GM18517 (cell line): ENCODE data around the gene ITGAX.
"Not testable (repeated sequence)": the region's sequence is repeated elsewhere in the genome, so short reads cannot be mapped to it uniquely, and the experiment has no call there.

Experiments
- ATAC-seq: cut with Tn5 transposase; IDR thresholded peaks from one replicate; pipeline ENCODE4 v1.9.1; 2021; ENCODE audit warnings: mild to moderate bottlenecking, moderate library complexity; ENCODE audit not compliant: unreplicated experiment

ITGAX gene

DNA sequence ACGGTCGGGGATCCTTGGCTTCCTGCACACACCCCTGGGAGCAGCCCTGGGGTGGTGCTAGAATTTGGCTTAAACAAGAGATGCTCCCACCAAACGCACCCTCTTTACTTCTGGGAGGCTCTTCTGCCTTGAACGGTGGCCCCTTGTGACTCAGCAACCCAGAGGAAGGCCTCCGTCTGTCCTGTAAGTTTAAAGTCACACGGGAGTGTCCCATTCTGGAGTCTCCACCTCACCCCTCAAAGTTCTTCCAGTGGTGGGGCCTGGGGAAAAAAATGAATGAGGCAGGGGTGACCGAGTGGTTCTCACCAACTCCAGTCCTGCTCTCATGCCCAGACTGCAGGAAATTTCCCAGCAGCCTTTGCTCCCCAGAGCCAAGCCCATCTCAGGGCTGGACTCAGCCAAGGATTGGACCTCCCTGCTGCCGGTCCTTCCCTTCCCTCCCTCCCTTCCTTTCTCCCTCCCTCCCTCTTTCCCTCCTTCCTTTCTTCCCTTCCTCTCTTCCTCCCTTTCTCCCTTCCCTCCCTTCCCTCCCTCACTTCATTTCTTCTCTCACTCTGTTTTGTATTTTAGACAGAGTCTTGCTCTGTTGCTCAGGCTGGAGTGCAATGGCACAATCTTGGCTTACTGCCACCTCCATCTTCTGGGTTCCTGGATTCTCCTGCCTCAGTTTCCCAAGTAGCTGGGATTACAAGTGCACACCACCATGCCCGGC is 49.5 kb downstream of the ITGAX start:
- no peak for ATAC-seq

DNA sequence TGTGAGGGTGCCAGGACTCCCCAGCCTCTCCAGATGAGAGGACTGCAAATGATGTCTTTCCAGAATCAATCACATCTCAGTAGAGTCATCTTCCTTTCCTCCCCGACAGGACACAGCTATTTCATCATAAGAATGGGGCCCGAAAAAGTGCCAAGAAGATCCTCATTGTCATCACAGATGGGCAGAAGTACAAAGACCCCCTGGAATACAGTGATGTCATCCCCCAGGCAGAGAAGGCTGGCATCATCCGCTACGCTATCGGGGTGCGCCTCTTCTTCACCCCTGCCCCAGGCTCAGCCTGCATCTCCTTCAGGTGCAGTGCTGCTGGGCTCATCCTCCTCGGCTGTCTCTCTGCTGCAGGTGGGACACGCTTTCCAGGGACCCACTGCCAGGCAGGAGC is 52.4 kb downstream of the ITGAX start:
- no peak for ATAC-seq

DNA sequence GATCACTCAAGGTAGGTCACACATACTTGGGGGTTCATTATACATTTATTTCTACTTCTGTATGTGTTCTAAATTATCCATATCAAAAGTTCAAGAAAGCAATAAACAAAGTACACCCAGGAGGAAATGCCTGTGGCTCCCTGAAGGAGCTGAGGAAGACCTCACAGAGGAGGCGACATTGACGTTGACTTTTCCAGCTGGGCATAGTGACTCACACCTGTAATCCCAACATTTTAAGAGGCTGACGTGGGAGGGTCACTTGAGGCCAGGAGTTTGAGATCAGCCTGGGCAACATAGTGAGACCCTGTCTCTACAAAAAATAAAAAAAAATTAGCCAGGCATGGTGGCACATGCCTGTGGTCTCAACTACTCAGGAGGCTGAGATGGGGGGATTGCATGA is 54.5 kb downstream of the ITGAX start:
- ATAC-seq: no peak

DNA sequence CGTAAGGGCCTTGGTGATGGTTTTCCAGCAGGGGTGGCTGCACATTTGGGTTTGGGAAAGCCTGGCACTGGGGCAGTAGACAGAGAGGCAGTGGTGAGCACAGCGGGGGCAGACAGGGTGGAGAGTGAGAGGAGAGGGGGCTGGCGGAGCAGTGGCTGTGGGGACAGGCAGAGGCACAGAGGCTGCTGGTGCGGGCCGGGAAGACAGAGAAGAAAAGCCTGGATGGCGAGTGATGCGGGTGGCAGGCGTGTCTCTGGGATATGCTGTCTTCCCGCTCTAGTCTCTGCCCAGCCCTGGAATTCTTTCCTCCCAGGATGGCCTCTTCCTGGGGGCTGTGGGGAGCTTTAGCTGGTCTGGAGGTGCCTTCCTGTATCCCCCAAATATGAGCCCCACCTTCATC is 55.1 kb downstream of the ITGAX start:
- ATAC-seq: no peak

DNA sequence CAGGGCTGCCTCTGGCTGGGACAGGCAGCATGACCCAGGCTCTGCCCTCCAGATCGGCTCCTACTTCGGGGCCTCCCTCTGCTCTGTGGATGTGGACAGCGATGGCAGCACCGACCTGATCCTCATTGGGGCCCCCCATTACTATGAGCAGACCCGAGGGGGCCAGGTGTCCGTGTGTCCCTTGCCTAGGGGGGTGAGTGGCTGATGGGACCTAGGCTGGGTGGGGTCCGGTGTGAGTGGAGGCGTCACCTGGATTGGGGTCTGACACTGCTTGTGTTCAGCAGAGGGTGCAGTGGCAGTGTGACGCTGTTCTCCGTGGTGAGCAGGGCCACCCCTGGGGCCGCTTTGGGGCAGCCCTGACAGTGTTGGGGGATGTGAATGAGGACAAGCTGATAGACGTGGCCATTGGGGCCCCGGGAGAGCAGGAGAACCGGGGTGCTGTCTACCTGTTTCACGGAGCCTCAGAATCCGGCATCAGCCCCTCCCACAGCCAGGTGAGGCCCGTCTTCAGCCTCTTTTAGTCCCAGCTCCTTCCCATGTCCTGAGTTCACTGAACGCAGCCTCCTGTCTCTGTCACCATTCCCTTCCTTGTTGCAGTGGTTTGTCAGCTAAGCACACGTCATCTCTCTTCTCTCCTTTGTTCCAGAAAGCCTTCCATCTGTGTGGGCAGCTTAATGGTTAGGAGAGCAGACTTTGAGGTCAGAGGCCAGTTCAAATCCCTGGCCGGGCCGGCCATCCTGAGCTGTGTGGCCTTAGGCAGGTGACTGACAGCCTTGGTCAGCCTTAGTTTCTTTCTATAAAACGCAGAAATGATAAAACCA is 56.3 kb downstream of the ITGAX start:
- ATAC-seq: no peak

DNA sequence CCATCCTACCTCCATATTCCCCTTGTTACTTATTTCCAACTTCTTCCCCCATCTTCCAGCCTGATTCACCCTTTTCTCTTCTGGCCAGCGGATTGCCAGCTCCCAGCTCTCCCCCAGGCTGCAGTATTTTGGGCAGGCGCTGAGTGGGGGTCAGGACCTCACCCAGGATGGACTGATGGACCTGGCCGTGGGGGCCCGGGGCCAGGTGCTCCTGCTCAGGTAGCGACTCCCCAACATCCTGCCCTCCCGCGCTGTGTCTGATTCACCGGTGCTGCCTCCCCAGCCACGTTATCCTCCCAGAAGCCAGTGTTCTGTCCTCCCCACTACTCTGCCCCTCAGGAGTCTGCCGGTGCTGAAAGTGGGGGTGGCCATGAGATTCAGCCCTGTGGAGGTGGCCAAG is 57.8 kb downstream of the ITGAX start:
- ATAC-seq: no peak

DNA sequence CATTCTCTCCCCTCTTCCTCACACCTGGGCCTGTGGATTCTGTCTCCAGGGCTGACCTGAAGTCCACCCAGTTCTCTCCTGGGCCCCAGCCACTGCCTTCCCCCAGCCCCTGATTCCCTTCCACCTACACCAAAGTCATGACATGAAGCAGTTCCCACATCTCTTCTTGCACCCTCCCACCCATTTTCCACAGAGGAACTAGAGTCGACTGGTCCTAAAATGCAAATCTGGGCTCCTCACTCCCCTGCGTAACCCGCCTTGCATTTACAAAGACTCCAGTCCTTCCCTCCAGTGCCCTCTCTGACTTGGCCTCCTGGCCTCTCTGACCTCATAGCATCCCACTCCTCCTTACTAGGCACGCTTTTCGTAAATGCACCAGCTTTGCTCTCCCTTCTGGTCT is 58.4 kb downstream of the ITGAX start:
- no peak for ATAC-seq

DNA sequence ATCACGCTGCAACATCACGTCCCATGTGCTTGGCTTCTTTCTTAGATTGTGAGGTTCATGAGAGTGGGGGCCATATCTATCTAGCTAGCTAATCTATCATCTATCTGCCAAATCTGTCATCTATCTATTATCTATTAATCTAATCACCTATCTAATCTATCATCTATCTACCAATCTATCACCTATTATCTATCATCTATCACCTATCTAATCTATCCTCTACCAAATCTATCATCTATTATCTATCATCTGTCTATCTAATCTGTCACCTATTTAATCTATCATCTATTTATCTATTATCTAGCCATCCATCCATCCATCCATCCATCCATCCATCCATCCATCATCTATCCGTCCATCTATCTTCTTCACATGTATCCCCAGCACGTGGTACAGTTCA is 59.0 kb downstream of the ITGAX start:
- no peak for ATAC-seq

DNA sequence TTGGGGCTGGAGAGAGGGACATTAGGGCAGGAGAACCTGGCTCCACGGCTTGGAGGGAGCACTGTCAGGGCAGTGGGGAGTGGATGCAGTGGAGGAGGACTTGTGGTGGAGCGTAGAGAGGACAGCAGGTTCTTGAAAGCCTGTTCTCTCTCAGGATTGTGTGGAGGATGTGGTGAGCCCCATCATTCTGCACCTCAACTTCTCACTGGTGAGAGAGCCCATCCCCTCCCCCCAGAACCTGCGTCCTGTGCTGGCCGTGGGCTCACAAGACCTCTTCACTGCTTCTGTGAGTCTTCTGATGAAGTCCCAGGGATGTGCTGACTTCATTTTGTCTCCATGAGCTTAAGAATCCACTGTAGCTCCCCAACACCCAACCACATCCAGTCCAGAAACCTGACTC is 59.7 kb downstream of the ITGAX start:
- ATAC-seq: no peak

DNA sequence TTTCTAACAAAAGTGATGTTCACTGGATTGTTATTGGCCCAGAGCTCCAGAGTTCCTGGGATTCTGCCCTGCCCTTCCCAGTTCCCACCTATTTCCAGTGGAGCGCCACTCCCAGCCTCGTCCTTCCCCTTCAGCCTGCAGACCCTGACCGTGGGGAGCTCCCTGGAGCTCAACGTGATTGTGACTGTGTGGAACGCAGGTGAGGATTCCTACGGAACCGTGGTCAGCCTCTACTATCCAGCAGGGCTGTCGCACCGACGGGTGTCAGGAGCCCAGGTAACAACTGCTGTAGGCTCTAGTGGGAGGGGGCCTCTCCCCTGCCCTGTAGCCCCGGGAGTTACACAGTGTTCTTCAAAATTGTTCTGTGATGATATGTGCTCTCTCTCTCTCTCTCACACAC is 61.4 kb downstream of the ITGAX start:
- no peak for ATAC-seq

DNA sequence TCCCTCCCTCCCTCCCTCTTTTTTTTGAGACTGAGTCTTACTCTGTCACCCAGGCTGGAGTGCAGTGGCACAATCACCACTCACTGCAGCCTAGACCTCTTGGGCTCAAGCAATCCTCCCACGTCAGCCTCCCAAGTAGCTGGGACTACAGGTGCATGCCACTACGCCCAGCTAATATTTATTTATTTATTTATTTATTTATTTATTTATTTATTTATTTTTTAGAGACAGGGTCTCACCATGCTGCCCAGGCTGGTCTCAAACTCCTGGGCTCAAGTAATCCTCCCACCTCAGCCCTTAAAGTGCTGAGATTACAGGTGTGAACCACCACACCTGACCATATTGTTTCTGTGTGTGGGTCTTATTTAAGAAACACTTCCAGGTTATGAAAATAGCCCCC is 62.1 kb downstream of the ITGAX start:
- not testable (repeated sequence) for ATAC-seq

DNA sequence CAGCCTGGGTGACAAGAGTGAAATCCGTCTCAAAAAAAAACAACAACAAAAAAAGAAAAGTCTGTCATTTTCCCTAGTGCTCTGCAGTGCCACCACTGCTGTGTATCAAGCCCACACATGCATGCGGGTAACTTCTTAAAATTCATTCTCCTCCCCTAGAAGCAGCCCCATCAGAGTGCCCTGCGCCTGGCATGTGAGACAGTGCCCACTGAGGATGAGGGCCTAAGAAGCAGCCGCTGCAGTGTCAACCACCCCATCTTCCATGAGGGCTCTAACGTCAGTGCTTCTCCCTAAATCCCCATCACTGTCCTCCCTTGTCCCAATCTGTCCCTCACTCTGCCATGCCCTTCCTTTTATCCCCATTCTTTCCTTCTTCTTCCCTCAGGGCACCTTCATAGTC is 62.9 kb downstream of the ITGAX start:
- ATAC-seq: no peak

DNA sequence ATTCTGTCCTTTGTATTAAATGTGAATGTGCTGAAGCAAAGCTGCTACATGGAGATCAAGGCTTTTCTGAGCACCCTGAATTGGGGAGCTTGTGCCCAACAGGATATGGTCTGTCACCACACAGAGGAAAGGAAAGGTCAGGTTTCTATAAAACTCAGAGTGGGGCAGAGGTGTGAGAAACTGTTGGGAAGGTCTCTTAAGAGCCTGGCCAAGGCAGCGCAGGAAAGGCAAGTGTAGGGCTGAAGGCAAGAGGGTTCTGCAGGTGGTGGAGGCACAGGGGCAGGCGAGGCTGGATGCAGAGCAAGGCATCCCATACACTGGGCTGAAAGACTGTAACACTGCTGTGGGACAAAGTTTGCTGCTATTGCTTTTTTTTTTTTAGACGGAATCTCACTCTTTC is 65.1 kb downstream of the ITGAX start:
- ATAC-seq: no peak

DNA sequence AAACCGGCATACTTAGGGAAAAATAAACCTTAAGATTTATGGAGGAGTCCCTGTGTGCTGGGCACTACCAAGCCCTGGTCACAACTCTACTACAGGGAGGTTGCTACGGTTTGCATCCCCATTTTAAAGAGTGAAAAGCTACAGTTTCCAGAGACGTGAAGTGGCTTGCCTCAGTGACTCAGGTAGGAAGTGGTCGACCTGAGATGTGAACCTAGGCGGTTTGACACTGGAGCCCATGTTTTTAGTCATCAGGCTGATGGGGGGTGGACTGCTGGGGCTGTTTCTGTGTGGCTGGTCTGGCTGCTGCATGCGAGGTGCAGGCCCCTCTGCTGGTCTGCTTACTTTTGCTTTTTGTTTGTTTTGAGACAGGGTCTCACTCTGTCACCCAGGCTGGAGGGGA is 66.6 kb downstream of the ITGAX start:
- ATAC-seq: no peak

DNA sequence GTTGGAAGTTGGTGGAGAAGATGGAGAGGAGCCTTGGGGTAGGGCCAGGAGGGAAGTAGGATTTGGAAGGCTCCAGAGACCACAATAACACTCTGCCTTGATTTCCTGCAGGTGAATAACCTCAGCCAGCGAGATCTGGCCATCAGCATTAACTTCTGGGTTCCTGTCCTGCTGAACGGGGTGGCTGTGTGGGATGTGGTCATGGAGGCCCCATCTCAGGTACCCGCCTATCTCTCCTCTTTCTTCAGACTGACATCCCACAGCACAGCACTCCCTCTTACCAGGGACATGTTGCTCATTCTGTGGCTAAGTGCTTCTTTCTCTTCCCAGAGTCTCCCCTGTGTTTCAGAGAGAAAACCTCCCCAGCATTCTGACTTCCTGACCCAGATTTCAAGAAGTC is 68.3 kb downstream of the ITGAX start:
- no peak for ATAC-seq

DNA sequence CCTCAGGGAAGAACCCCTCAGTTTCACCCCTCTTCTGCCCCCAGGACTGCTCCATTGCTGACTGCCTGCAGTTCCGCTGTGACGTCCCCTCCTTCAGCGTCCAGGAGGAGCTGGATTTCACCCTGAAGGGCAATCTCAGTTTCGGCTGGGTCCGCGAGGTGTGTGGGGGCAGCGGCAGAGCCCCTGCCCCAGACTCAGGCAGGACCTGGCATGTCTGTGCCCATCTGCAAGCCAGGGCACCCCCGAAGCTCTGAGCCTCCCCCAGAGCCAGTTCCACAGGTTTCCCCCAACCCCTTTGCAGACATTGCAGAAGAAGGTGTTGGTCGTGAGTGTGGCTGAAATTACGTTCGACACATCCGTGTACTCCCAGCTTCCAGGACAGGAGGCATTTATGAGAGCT is 68.8 kb downstream of the ITGAX start:
- ATAC-seq: no peak

DNA sequence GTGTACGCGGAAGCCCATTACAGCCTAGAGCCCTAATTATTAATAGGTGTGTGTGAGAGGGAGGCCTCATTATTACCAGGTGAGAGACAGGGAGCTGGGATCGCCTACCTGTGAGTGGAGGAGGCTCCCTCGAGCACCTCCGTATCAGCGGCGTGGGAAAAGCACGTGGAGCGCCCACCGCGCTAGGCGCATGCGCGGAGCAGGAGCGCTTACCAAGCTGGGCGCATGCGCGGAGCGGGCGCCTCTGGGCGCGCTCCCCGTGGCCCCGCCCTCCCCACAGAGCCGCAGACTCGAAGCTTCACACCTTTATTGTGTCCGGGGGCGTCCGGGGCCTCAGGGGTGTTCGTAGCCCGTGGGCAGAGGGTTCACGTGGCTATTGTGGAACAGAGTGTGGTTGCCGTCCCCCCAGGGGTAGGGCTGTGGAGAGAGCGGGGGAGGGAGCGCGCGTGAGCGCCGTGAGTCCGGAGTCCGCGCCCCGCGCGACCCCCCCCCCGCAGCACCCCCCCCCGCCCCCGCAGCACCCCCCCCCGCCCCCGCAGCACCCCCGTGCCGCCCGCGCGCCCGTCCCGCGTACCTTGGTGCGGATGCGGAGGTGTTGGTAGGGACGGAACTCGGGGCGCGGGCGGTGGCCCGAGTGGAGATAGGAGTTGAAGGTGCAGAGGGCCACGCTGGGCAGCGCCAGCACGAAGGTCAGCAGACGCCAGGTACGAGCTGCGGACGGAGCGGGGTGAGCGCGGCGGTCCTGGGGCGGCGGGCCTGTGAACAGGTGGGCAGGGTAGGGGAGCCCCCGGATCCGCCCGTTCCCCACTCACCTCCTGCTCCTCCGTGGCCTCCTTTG is 72.7 kb downstream of the ITGAX start:
- ATAC-seq: no peak

DNA sequence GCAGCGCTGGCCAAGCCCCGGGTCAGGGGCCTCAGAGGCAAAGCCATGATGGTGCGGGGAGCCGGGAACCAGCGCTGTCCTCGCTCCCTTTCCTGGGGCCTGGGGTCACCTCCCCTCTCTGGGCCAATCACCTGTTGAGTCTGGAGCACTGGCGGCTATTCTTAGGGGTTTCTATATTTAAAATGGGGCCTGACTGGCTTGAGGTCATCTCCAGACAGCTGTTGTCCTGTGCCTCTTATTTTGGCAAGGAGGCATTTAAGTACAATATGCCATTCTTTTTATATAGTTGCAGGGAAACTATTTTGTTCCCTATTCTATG is 73.3 kb downstream of the ITGAX start, which contains the start of gene COX6A2:
Gene COX6A2, minus strand, starts transcription at position 82 of the 319 bp plus-strand sequence. Its CDS starts 35 bp downstream, at position 47.
- ATAC-seq: no peak

DNA sequence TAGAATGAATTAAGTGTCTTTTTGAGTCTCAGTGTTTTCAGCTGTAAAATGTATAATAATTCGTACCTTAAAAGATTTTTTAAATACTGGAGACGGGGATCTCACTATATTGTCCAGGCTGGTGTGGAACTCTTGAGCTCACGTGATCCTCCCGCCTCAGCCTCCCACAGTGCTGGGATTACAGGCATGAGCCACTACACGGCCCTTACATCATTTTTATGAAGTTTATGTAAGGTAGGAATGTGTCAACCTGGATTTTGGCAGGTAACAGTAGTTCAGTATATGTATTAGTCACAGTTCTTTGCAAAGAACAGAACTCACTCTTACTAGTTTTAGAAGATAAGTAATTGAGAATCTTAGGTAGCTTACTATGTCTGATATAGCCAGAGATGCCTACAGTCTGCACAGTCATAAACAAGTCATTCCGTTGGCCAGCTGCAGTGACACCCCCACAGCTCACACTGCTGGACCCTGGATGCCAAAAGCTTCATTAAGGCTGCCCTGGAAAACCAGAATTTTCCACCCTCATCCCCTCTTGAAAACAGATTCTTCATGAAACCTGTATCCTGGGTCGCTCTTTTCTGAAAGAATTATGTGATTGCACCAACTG is 73.8 kb downstream of the ITGAX start:
- no peak for ATAC-seq

DNA sequence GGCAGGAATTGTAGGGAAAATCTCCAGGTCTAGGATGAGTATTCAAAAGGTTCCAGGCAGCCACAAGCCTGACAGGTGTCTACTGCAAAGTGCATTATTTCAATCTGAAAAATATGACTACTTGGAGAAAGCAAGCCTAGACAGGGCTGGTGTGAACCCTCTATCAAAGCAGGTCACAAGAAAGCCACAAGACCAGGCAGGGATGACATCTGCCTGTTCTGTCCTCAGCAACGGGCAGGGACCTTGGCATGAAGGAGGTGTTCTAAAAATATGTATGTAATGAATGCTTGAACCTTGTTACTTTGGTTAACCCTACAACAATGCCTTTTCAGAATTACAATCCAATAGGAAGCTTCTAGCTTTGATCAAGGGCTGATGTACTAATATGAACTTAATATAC is 74.3 kb downstream of the ITGAX start:
- ATAC-seq: no peak

DNA sequence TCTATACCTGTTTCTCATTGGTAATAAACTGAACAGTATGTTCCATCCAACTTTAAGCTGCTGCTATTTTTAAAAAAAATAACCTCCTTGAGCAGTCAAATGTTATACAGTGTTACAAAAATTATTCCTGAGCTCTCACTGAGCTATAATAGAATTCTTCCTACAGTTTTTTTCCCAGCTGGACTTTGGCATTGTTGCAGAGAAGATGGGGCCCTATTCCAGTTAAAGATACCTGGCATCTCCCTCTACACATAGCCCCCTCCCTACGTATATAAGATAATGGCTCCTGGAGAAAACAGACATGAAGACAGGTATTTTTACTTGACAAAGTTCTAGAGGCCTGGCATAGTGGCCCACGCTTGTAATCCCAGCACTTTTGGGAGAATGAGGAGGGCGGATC is 74.8 kb downstream of the ITGAX start:
- no peak for ATAC-seq
